B cell (primary cell): ENCODE data around the gene MAPK9.

Experiments
- CTCF ChIP-seq: fragments of 200-600 bp; IDR thresholded peaks from one replicate; pipeline ENCODE4 v1.8.0; 2022; ENCODE audit warnings: antibody characterized with exemption, mild to moderate bottlenecking
- EZH2 ChIP-seq: IDR thresholded peaks from 2 replicates; pipeline ENCODE4 v1.6.1; 2012; ENCODE audit warnings: borderline replicate concordance, low read depth, mild to moderate bottlenecking, moderate library complexity, low read length; ENCODE audit not compliant: insufficient read depth, poor library complexity, severe bottlenecking

DNA sequence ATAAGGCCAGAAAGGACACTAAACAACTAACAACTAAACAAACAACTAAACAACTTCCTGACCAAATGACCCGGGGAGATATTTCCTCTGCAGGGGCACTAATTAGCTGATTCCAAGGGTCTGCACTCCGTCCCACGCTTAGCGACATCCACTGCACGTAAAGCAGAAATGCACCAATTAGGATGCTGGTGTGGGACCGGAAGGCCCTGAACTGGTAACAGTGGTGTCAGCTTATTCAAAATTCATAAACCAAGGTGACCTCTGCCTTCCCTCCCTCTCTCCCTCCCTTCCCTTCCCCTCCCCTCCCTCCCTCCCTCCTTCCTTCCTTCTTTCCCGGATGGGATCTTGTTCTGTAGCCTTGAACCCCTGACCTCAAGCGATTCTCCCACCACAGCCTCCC, 92.5 kb downstream of the MAPK9 start:
- no peak for TF ChIP-seq CTCF
- TF ChIP-seq EZH2 = no peak
